IMR-90 (cell line): ENCODE results near the gene DLG5. TPM values are rescaled to one million over a fixed set of nuclear protein-coding genes. Genes with fewer than 3 reads are reported as not detected.

Source experiments
- ATAC-seq: fragments of 200-7000 bp; cut with Tn5 transposase; 2 replicates; pipeline ENCODE4 v1.9.1; 2020; ENCODE audit warnings: low read depth, mild to moderate bottlenecking, moderate library complexity
- BruUV-seq: library from RNA; stranded (reverse); fragments of 400-500 nt; replicated peaks from 2 replicates; lab custom pipeline; 2021; lab: Mats Ljungman, UMichigan
- CTCF ChIA-PET: fragments of 300-600 bp; formaldehyde crosslinking; extraction: SDS; loops from one replicate; lab custom pipeline; 2021; ENCODE audit warnings: antibody characterized with exemption; lab: Yijun Ruan, JAX
- POLR2A ChIA-PET: fragments of 300-600 bp; sonication (Branson Sonifier 250); formaldehyde crosslinking; loops from one replicate; lab custom pipeline; 2022; ENCODE audit warnings: antibody characterized with exemption; ENCODE audit not compliant: unreplicated experiment; lab: Charles Lee
- DNase-seq: peaks from one replicate; pipeline ENCODE4 v3.0.0; 2013
- H2AFZ ChIP-seq: replicated peaks from 2 replicates; pipeline ENCODE3; 2013; ENCODE audit warnings: low read length, mild to moderate bottlenecking; ENCODE audit not compliant: poor library complexity
- H2AK5ac ChIP-seq: 2 replicates; pipeline ENCODE4 v1.6.1; 2013; ENCODE audit warnings: low read depth, low read length, inconsistent platforms
- H2AK9ac ChIP-seq: replicated peaks from 2 replicates; pipeline ENCODE3; 2013; ENCODE audit warnings: mild to moderate bottlenecking, low read depth, low read length, moderate library complexity; ENCODE audit not compliant: poor library complexity
- H2BK120ac ChIP-seq: 2 replicates; pipeline ENCODE4 v1.6.1; 2013; ENCODE audit warnings: low read depth, low read length, inconsistent platforms
- H2BK15ac ChIP-seq: 3 replicates; pipeline ENCODE4 v1.6.1; 2013; ENCODE audit warnings: low read depth, low read length, inconsistent platforms
- H2BK20ac ChIP-seq: 2 replicates; pipeline ENCODE4 v1.6.1; 2013; ENCODE audit warnings: low read depth, mild to moderate bottlenecking, inconsistent platforms, low read length, moderate library complexity
- H2BK5ac ChIP-seq: 2 replicates; pipeline ENCODE4 v1.6.1; 2013; ENCODE audit warnings: mild to moderate bottlenecking, low read depth, low read length, inconsistent platforms; ENCODE audit not compliant: poor library complexity, severe bottlenecking
- H3K14ac ChIP-seq: replicated peaks from 2 replicates; pipeline ENCODE4 v1.6.1; 2013; ENCODE audit warnings: low read depth, low read length, inconsistent platforms
- H3K18ac ChIP-seq: 2 replicates; pipeline ENCODE4 v1.6.1; 2013; ENCODE audit warnings: low read depth, low read length, control low read depth
- H3K23ac ChIP-seq: 2 replicates; pipeline ENCODE4 v1.6.1; 2013; ENCODE audit warnings: low read depth, low read length, inconsistent platforms
- H3K27ac ChIP-seq: 2 replicates; pipeline ENCODE4 v1.5.1; 2013; ENCODE audit warnings: mild to moderate bottlenecking, control low read depth, low read length; ENCODE audit not compliant: insufficient read depth
- H3K27me3 ChIP-seq: 2 replicates; pipeline ENCODE4 v1.6.1; 2013; ENCODE audit warnings: low read length; ENCODE audit not compliant: control insufficient read depth, insufficient read depth
- H3K36me3 ChIP-seq: 2 replicates; pipeline ENCODE4 v1.6.1; 2013; ENCODE audit warnings: low read length, mixed read lengths; ENCODE audit not compliant: control insufficient read depth, insufficient read depth
- H3K4ac ChIP-seq: 2 replicates; pipeline ENCODE4 v1.6.1; 2013; ENCODE audit warnings: low read depth, low read length, inconsistent platforms
- H3K4me1 ChIP-seq: 2 replicates; pipeline ENCODE4 v1.6.1; 2013; ENCODE audit warnings: low read length, mixed read lengths; ENCODE audit not compliant: control insufficient read depth, insufficient read depth
- H3K4me2 ChIP-seq: 2 replicates; pipeline ENCODE4 v1.6.1; 2013; ENCODE audit warnings: low read depth, mild to moderate bottlenecking, control low read depth, low read length, moderate library complexity
- H3K4me3 ChIP-seq: 2 replicates; pipeline ENCODE4 v1.5.1; 2013; ENCODE audit warnings: low read depth, mild to moderate bottlenecking, control low read depth, low read length, moderate library complexity; ENCODE audit not compliant: insufficient read depth
- H3K56ac ChIP-seq: 2 replicates; pipeline ENCODE4 v1.6.1; 2013; ENCODE audit warnings: low read length, inconsistent platforms; ENCODE audit not compliant: insufficient read depth; ENCODE audit errors: extremely low read depth
- H3K79me1 ChIP-seq, 2 experiments: 2 replicates each; pipeline ENCODE4 v1.6.1; 2013; ENCODE audit warnings: low read length in 2 of 2, inconsistent platforms in 1 of 2, low read depth in 1 of 2
- H3K9ac ChIP-seq: 2 replicates; pipeline ENCODE4 v1.6.1; 2013; ENCODE audit warnings: low read depth, low read length, control low read depth
- H3K9me1 ChIP-seq: 2 replicates; pipeline ENCODE4 v1.6.1; 2013; ENCODE audit warnings: low read length, inconsistent platforms; ENCODE audit not compliant: insufficient read depth
- H3K9me3 ChIP-seq: 2 replicates; pipeline ENCODE4 v1.6.1; 2013; ENCODE audit warnings: low read length; ENCODE audit not compliant: control insufficient read depth, insufficient read depth
- H4K20me1 ChIP-seq: 2 replicates; pipeline ENCODE4 v1.6.1; 2013; ENCODE audit warnings: low read length, inconsistent platforms; ENCODE audit not compliant: insufficient read depth
- H4K5ac ChIP-seq: 2 replicates; pipeline ENCODE4 v1.6.1; 2013; ENCODE audit warnings: mild to moderate bottlenecking, low read depth, low read length, control low read depth
- H4K8ac ChIP-seq, 2 experiments: 2 replicates each; pipeline ENCODE4 v1.6.1; 2013; ENCODE audit warnings: low read depth in 2 of 2, low read length in 2 of 2, control low read depth in 1 of 2, inconsistent platforms in 1 of 2
- H4K91ac ChIP-seq: 2 replicates; pipeline ENCODE4 v1.6.1; 2013; ENCODE audit warnings: low read depth, low read length, inconsistent platforms; ENCODE audit not compliant: insufficient read depth
- BHLHE40 ChIP-seq: fragments of 150-350 bp; IDR thresholded peaks from 2 replicates; pipeline ENCODE4 v1.6.1; 2016; ENCODE audit warnings: mild to moderate bottlenecking, low read depth, low read length
- CEBPB ChIP-seq: IDR thresholded peaks from 2 replicates; pipeline ENCODE4 v1.6.1; 2012; ENCODE audit warnings: low read depth, low read length, improper control_type of control experiment
- CHD1 ChIP-seq: IDR thresholded peaks from 2 replicates; pipeline ENCODE4 v1.6.1; 2012; ENCODE audit warnings: low read depth, low read length, improper control_type of control experiment
- ELK1 ChIP-seq: fragments of 150-350 bp; IDR thresholded peaks from 2 replicates; pipeline ENCODE4 v1.6.1; 2016; ENCODE audit warnings: low read depth, mild to moderate bottlenecking, low read length, moderate library complexity, borderline replicate concordance
- FOS ChIP-seq: fragments of 150-350 bp; IDR thresholded peaks from 2 replicates; pipeline ENCODE4 v1.6.1; 2016; ENCODE audit warnings: low read depth, low read length
- MAFK ChIP-seq: IDR thresholded peaks from 2 replicates; pipeline ENCODE4 v1.6.1; 2012; ENCODE audit warnings: low read depth, low read length, improper control_type of control experiment
- MAZ ChIP-seq: IDR thresholded peaks from 2 replicates; pipeline ENCODE4 v1.6.1; 2012; ENCODE audit warnings: low read depth, mild to moderate bottlenecking, low read length, improper control_type of control experiment, moderate library complexity, borderline replicate concordance
- MXI1 ChIP-seq: IDR thresholded peaks from 2 replicates; pipeline ENCODE4 v1.6.1; 2012; ENCODE audit warnings: low read depth, mild to moderate bottlenecking, low read length, moderate library complexity, borderline replicate concordance
- NFE2L2 ChIP-seq: fragments of 150-350 bp; IDR thresholded peaks from 2 replicates; pipeline ENCODE4 v1.6.1; 2016; ENCODE audit warnings: low read depth, mild to moderate bottlenecking, low read length
- POLR2A ChIP-seq: IDR thresholded peaks from 2 replicates; pipeline ENCODE4 v1.6.1; 2012; ENCODE audit warnings: mild to moderate bottlenecking, low read depth, low read length
- RAD21 ChIP-seq: IDR thresholded peaks from 2 replicates; pipeline ENCODE4 v1.6.1; 2012; ENCODE audit warnings: low read length, improper control_type of control experiment
- RCOR1 ChIP-seq: IDR thresholded peaks from 2 replicates; pipeline ENCODE4 v1.6.1; 2012; ENCODE audit warnings: mild to moderate bottlenecking, low read length, improper control_type of control experiment; ENCODE audit not compliant: insufficient replicate concordance
- RFX5 ChIP-seq: IDR thresholded peaks from 2 replicates; pipeline ENCODE4 v1.8.0; 2012; ENCODE audit warnings: low read depth, mild to moderate bottlenecking, low read length, moderate library complexity
- SMC3 ChIP-seq: fragments of 150-350 bp; IDR thresholded peaks from 2 replicates; pipeline ENCODE4 v1.6.1; 2016; ENCODE audit warnings: low read depth, mild to moderate bottlenecking, antibody characterized with exemption, low read length, moderate library complexity
- WGBS, 2 experiments: methylation state at CpG; one replicate each; pipeline versions ENCODE4 v1.1.5 to v1.1.7; 2013; ENCODE audit warnings: missing lambda C conversion rate in 2 of 2; ENCODE audit not compliant: insufficient read length in 1 of 2; ENCODE audit errors: extremely low coverage in 2 of 2; 5-methylcytosine and 5-hydroxymethylcytosine counted together
- dilution Hi-C: fragments of 300-500 bp; cut with HindIII; formaldehyde crosslinking; loops from one replicate; pipeline ENCODE4 v1.14.3; 2018; ENCODE audit warnings: low sequenced_read_pairs; ENCODE audit not compliant: unreplicated experiment
- in situ Hi-C: fragments of 300-500 bp; cut with MboI; formaldehyde crosslinking; loops from 3 replicates; pipeline ENCODE4 v1.14.3; 2019; ENCODE audit warnings: low sequenced_read_pairs, inconsistent platforms, mixed read lengths
- intact Hi-C: fragments of 100-400 bp; cut with micrococcal nuclease; formaldehyde crosslinking; loops from 2 replicates; pipeline ENCODE4 v1.10.0; 2022
- polyA plus RNA-seq, 3 experiments: library from polyadenylated mRNA; depleted of rRNA; stranded (reverse); fragments of >200 nt; gene quantifications; 2 replicates each; pipeline ENCODE4 v1.2.3, GENCODE V29; 2012; ENCODE audit warnings: low replicate concordance in 1 of 3
- total RNA-seq: library from RNA; depleted of rRNA; stranded (reverse); fragments of >200 nt; gene quantifications from 2 replicates; pipeline ENCODE4 v1.2.3, GENCODE V29; 2012
- TF ChIP-seq, protein P1 (sequence below): conservative IDR thresholded peaks from 2 replicates; pipeline ENCODE4 v1.5.1; 2012; ENCODE audit warnings: mild to moderate bottlenecking, low read depth, low read length, improper control_type of control experiment
- TF ChIP-seq, protein P2 (sequence below): fragments of 150-350 bp; IDR thresholded peaks from 2 replicates; pipeline ENCODE4 v1.6.1; 2017; ENCODE audit warnings: mild to moderate bottlenecking, antibody characterized with exemption, low read length, low read depth

Gene DLG5
- total and polyA plus RNA-seq, 2 of the 4 experiments (the other 2 are of a cell fraction): 12.7 to 28.7 TPM

DNA sequence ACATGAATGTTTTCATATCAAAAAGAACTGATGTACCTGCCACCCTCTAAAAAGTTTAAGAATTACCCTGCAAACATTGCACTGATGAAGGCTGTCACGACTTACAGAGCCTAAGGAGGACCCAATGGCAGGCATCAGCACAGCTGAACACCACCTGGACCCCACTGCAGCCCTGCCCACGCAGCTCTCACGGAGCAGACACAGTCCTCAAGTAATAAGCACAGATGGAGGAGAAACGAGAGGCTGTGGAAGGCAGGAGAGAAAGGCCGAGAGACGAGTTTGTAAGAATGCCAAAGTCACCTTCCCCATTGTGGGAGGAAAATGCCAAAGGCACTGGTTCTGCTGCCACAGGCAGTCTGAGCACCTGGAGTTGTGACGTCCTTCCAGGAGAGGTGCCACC lies 135.0 kb downstream of the DLG5 start:
- no peak overlapping the region for H3K4ac ChIP-seq
- intact Hi-C loops: no loop called here
- H4K91ac ChIP-seq: no peak overlapping the region
- H3K4me2 ChIP-seq: no peak overlapping the region
- no peak overlapping the region for H2BK15ac ChIP-seq
- ATAC-seq (no peak), DNase-seq (no peak)
- BruUV-seq: no TSS peak
- no peak overlapping the region for H2BK20ac ChIP-seq
- H3K27me3 ChIP-seq: no peaks in the 10 kb centered on the region
- no peak overlapping the region for H2AK9ac ChIP-seq
- H3K4me3 ChIP-seq: no peak overlapping the region
- H4K20me1 ChIP-seq: no peaks in the 10 kb centered on the region; the same call in 1 of the 2 replicates
- WGBS, 2 experiments: 100% methylated on average over 2 of the region's 7 CpGs; no CpG with 5 or more reads in 1 of the 2 experiments
- H3K9ac ChIP-seq: no peak overlapping the region
- H2AFZ ChIP-seq: no peak overlapping the region
- peaks cover 0 to 19% of the 10 kb centered on the region in 2 experiments; a peak in 2 of 4 replicates for H3K79me1 ChIP-seq
- TF ChIP-seq RCOR1: no peak
- TF ChIP-seq, protein P1, sequence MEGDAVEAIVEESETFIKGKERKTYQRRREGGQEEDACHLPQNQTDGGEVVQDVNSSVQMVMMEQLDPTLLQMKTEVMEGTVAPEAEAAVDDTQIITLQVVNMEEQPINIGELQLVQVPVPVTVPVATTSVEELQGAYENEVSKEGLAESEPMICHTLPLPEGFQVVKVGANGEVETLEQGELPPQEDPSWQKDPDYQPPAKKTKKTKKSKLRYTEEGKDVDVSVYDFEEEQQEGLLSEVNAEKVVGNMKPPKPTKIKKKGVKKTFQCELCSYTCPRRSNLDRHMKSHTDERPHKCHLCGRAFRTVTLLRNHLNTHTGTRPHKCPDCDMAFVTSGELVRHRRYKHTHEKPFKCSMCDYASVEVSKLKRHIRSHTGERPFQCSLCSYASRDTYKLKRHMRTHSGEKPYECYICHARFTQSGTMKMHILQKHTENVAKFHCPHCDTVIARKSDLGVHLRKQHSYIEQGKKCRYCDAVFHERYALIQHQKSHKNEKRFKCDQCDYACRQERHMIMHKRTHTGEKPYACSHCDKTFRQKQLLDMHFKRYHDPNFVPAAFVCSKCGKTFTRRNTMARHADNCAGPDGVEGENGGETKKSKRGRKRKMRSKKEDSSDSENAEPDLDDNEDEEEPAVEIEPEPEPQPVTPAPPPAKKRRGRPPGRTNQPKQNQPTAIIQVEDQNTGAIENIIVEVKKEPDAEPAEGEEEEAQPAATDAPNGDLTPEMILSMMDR: no peak
- TF ChIP-seq MAZ: no peak
- no peak for TF ChIP-seq SMC3
- no peak for TF ChIP-seq BHLHE40
- TF ChIP-seq, protein P2, sequence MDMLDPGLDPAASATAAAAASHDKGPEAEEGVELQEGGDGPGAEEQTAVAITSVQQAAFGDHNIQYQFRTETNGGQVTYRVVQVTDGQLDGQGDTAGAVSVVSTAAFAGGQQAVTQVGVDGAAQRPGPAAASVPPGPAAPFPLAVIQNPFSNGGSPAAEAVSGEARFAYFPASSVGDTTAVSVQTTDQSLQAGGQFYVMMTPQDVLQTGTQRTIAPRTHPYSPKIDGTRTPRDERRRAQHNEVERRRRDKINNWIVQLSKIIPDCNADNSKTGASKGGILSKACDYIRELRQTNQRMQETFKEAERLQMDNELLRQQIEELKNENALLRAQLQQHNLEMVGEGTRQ: no peak
- TF ChIP-seq FOS: no peak
- no peak for TF ChIP-seq RFX5
- no peak for TF ChIP-seq NFE2L2
- no peak for TF ChIP-seq CHD1
- no peak for TF ChIP-seq MAFK
- TF ChIP-seq POLR2A: no peak
- no peak for TF ChIP-seq CEBPB
- TF ChIP-seq ELK1: no peak
- no peak for TF ChIP-seq MXI1
- no peak for TF ChIP-seq RAD21
- dilution Hi-C loops: no loop called here
- H3K56ac ChIP-seq: no peak overlapping the region
- no peak overlapping the region for H3K18ac ChIP-seq
- no peak overlapping the region for H4K8ac ChIP-seq
- ChIA-PET POLR2A (no interaction called here), CTCF (no interaction called here)
- in situ Hi-C loops: no loop called here
- H3K9me1 ChIP-seq: no peaks in the 10 kb centered on the region
- H2BK5ac ChIP-seq: no peak overlapping the region
- H3K14ac ChIP-seq: no peak overlapping the region
- no peak overlapping the region for H3K23ac ChIP-seq
- H3K27ac ChIP-seq: no peak overlapping the region
- H2AK5ac ChIP-seq: no peak overlapping the region
- no peaks in the 10 kb centered on the region for H3K4me1 ChIP-seq
- H4K5ac ChIP-seq: no peak overlapping the region
- H3K36me3 ChIP-seq: peaks cover 68% of the 10 kb centered on the region
- H2BK120ac ChIP-seq: no peak overlapping the region
- no peaks in the 10 kb centered on the region for H3K9me3 ChIP-seq
